ENCODE results near the gene ZNF442.

DNA sequence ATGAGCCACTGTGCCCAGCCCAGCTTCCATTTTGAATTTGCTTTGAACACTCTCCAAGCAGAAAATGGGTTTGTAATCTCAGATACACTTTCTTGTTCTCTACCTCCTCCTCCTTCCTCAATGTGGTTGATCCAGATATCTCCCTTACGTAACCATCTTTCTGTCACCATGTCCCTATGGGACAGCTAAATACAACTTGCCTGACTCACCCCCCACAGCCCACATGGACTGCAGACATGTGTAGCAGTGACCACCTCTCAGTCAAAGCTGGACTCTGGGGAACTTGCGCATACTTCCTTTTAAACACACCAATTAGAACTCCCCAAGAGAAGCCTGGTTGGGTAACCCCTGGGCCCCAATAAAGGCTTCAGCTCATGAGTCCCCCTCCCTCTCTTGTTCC is 46.4 kb upstream of the ZNF442 start:
- TF ChIP-seq EZH2 (IDR thresholded peaks at IDR 0.05; ENCODE audit: low read length, unreplicated experiment) (no peak), CTCF (conservative IDR thresholded peaks at IDR 0.05; ENCODE audit: low read depth, low read length) (no peak)
